Epithelial cell of proximal tubule (primary cell): ENCODE data around the gene GORASP1. TPM values are rescaled to one million over a fixed set of nuclear protein-coding genes. Genes with fewer than 3 reads are reported as not detected.

ENCODE experiments used
- DNase-seq: peaks from one replicate; pipeline ENCODE4 v3.0.0-alpha.2; 2011; ENCODE audit warnings: low read depth
- H3K4me3 ChIP-seq: 2 replicates; pipeline ENCODE4 v1.5.1; 2011; ENCODE audit warnings: low read depth, mild to moderate bottlenecking, low read length
- total RNA-seq: library from RNA; depleted of rRNA; stranded (reverse); fragments of >200 nt; gene quantifications from 2 replicates; pipeline ENCODE4 v1.2.3, GENCODE V29; 2015
- TF ChIP-seq, protein P1 (sequence below): conservative IDR thresholded peaks from 2 replicates; pipeline ENCODE4 v1.5.1; 2012; ENCODE audit warnings: low read depth, mild to moderate bottlenecking, low read length

GORASP1 gene
- total RNA-seq, 1 donor from 2014 or later = 17.6 TPM

DNA sequence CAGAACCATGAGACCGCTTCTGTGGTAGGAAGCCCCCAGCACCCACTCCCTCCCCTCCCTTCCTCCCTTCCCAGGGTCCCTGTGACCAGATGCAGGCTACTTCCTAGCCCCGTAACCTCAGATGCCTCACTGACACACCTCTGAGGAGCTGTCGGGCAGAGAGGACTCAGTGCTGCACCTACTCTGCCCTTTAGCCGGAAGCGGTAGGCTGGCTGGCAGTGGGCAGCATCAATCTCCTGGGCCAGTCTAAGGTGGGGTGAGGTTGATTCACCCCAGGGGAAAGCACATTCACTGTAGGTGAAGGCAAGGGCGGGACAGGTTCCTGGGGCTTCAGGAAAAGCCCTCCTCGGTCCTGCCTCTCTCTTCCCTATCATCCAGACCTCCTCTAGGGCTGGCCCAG is 26.9 kb upstream of the GORASP1 start:
- DNase-seq = no peak
- TF ChIP-seq, protein P1, sequence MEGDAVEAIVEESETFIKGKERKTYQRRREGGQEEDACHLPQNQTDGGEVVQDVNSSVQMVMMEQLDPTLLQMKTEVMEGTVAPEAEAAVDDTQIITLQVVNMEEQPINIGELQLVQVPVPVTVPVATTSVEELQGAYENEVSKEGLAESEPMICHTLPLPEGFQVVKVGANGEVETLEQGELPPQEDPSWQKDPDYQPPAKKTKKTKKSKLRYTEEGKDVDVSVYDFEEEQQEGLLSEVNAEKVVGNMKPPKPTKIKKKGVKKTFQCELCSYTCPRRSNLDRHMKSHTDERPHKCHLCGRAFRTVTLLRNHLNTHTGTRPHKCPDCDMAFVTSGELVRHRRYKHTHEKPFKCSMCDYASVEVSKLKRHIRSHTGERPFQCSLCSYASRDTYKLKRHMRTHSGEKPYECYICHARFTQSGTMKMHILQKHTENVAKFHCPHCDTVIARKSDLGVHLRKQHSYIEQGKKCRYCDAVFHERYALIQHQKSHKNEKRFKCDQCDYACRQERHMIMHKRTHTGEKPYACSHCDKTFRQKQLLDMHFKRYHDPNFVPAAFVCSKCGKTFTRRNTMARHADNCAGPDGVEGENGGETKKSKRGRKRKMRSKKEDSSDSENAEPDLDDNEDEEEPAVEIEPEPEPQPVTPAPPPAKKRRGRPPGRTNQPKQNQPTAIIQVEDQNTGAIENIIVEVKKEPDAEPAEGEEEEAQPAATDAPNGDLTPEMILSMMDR = no peak
- no peak overlapping the region for H3K4me3 ChIP-seq

DNA sequence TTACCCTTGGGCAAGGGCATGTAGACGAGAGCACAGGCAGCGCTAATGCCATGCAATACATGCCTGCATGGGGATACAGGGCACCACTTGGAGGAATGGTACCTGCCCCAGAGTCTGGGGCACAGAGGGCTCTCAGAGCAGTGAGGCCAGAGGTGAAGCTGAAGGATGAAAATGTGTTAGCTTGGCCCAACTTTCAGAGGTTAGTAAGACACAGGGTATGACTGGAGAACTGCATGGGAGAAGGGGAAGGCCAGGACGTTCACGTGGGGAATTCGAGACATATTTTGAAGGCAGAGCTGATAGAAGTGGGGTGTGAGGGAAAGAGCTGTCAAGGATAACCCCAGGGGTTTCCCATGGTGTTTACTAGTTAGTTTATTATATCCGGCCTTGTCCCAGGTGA is 26.4 kb upstream of the GORASP1 start:
- no peak for DNase-seq
- H3K4me3 ChIP-seq = no peak overlapping the region
- TF ChIP-seq, protein P1 = no peak

DNA sequence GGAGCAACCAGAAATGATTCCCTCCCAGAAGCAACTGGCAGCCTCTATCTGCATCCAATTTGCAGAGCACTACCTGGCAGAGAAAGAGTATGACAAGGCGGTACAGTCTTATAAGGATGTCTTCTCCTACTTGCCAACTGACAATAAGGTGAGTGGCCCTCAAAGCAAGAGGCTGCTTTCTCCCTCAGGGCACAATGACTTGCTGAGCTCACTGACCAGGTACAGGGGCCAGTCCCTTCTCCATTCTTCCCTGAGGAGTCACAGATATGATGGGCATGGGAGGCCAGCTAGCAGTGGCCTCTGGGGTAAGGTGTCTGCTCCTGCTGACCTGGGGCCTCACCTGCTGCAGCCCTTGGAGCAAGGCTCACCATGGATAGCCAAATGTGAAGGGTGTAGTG is 25.7 kb upstream of the GORASP1 start:
- no peak overlapping the region for H3K4me3 ChIP-seq
- no peak for DNase-seq
- TF ChIP-seq, protein P1 = no peak

GRCh38 chr3:39132096-39133092 is 25.0 kb upstream of the GORASP1 start:
- TF ChIP-seq, protein P1 = no peak
- H3K4me3 ChIP-seq = no peak overlapping the region
- DNase-seq = no peak

DNA sequence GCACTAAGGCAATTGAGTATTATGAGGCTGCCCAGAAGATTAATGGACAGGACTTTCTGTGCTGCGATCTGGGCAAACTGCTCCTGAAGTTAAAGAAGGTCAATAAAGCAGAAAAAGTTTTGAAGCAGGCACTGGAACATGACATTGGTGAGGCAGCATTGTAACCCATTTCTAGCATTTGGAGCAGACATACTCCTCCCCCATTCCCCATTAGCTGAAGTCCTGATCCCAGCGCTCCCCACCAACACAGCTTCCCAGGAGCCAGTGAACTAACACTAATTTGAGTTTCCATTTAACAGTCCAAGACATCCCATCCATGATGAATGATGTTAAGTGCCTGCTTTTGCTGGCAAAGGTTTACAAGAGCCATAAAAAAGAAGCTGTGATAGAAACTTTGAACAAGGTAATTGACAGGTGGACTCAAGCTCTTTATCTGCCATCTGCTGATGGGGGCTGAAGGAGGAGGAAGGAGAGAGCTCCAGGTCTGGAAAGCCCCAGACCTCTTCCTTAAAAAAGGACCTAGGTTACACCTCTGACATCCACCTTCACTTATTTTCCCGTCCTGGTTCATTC is 23.4 kb upstream of the GORASP1 start:
- DNase-seq = no peak
- TF ChIP-seq, protein P1 = no peak
- no peak overlapping the region for H3K4me3 ChIP-seq

DNA sequence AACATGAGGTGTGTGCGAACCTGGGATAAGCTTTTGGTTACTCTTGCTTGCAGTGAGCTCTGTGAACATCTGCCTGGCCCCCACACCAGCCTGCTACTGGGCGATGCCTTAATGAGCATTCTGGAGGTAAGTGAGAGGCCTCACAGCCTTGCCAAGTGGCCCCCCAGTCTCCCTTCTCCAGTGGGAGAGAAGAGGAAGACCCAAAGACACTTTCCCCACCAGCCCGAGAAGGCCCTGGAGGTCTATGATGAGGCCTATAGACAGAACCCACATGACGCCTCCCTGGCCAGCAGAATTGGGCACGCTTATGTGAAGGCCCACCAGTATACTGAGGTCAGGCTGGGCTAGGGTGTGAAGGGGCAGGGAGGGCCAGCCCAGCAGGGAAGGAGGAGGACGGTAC is 22.6 kb upstream of the GORASP1 start:
- no peak overlapping the region for H3K4me3 ChIP-seq
- DNase-seq = no peak
- TF ChIP-seq, protein P1 = no peak

DNA sequence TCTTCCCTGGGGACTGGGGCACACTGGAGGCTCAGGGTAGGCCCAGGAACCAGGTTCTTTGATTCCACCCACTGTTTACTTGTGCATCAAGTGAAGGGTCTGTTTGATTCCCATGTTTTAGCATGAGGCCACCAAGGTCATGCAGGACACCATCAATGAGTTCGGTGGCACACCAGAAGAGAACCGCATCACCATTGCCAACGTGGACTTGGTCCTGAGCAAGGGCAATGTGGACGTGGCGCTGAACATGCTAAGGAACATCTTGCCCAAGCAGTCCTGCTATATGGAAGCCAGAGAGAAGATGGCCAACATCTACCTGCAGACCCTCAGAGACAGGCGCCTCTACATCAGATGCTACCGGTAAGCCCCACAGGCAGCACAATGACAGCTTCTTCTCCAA is 21.5 kb upstream of the GORASP1 start:
- DNase-seq = no peak
- TF ChIP-seq, protein P1 = no peak
- no peak overlapping the region for H3K4me3 ChIP-seq
